HG02759 (cell line): ENCODE measurements around the gene RAB36.
"Not testable (repeated sequence)": the region's sequence is repeated elsewhere in the genome, so short reads cannot be mapped to it uniquely, and the experiment has no call there.

ENCODE experiments used
- ATAC-seq: cut with Tn5 transposase; IDR thresholded peaks from one replicate; pipeline ENCODE4 v1.9.1; 2021; ENCODE audit warnings: mild to moderate bottlenecking, moderate library complexity; ENCODE audit not compliant: unreplicated experiment

The RAB36 gene

DNA sequence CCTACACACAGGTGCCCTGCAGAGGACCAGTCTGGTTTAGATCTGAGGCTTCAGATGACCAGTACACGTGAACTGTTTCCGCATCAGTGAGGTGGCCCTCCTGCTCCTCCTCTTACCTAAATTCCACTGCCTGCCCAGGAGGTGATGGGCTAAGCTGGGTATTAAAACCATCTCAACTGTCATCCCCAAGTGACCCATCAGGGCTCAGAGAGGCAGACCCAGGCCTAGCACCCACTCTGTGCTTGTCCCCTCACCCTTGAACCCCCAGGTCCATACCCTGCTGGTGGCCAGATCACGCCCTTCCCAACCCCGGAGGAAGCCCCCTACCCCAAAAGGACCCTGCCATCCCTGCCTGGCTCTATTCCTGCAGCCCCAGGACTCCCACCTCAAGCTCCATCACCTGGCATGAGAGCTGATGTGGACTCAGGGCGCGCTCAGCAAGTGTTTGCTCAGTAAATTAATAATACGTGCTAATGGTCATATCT is 24.8 kb upstream of the RAB36 start:
- no peak for ATAC-seq

DNA sequence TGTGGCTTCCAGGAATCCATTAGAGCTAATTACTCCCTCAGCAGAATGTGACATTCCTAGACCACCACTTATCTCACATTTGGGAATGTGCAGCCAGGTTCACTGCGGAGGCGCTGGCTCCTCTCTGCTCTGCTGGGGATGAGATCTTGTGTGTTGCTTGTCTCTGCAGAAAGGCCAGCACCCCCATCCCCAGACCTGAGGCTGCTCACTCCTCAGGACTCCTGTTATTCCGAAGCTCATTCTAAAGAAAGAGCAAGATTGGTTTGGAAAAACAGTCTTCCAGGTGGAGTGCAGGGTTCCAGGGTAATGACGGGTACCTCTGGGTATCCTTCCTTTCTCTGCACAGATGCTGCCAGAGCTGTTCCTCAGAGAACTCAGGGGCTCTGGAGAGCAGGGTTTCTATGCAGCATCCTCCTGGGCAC is 24.3 kb upstream of the RAB36 start:
- no peak for ATAC-seq

DNA sequence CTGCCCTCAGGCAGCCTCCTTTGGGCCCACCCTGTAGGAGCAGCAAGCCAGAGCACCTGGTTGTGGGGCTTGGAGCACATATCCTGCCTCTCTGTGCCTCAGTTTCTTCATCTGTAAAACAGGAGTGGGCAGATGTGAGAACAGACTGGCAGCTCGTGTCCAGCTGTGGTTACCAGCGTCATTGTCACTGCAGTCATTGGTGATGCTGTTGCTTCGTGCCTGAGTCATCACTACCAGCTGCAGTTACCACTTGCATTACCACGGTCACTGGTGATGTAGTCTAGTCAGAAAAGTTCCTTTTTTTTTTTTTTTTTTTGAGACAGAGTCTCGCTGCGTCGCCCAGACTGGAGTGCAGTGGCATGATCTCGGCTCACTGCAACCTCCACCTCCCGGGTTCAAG is 23.9 kb upstream of the RAB36 start:
- no peak for ATAC-seq

DNA sequence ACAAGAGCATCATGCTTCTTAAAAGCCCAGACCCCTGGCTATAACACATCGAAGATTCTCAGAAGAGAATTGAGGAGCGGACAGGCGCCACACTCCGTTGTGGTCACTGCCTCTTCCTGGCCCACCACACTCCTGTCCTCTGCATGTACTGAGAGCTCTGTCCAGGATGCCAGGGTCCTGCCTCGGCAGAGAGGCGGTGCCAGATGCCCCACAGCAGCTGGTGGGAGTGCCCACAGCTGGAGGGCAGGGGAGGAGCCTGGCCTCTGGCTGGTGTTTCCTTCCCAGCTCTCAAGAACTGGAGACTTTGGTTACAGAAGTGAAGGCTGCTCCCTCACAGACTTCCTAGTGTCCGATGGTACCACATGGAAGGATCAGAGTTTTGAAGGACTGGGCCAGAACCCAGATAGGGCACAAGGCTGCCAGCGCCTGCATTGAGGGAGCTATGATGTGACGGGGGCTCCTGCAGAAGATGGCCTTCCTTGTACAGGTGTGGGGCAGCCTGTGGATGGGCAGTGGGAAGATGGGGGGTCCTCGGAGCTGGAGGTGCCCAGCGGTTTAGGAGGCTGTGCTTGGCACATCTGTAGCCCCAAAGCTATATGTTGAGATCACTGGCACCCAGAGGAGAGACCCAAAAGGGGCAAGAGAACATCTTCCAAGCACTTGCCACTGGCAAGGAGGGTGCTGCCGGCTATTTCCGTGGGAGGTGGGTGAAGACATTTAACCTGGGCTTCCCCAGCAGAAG is 22.9 kb upstream of the RAB36 start:
- ATAC-seq, result no peak

DNA sequence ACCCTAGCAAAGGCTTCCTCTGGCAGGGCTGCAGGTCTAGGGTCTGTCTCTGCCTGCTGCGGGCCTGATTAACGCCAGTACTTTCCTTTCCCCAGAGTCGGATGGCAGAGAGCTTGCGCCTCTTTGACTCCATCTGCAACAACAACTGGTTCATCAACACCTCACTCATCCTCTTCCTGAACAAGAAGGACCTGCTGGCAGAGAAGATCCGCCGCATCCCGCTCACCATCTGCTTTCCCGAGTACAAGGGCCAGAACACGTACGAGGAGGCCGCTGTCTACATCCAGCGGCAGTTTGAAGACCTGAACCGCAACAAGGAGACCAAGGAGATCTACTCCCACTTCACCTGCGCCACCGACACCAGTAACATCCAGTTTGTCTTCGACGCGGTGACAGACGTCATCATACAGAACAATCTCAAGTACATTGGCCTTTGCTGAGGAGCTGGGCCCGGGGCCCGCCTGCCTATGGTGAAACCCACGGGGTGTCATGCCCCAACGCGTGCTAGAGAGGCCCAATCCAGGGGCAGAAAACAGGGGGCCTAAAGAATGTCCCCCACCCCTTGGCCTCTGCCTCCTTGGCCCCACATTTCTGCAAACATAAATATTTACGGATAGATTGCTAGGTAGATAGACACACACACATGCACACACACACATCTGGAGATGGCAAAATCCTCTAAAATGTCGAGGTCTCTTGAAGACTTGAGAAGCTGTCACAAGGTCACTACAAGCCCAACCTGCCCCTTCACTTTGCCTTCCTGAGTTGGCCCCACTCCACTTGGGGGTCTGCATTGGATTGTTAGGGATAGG is 22.1 kb upstream of the RAB36 start:
- no peak for ATAC-seq

DNA sequence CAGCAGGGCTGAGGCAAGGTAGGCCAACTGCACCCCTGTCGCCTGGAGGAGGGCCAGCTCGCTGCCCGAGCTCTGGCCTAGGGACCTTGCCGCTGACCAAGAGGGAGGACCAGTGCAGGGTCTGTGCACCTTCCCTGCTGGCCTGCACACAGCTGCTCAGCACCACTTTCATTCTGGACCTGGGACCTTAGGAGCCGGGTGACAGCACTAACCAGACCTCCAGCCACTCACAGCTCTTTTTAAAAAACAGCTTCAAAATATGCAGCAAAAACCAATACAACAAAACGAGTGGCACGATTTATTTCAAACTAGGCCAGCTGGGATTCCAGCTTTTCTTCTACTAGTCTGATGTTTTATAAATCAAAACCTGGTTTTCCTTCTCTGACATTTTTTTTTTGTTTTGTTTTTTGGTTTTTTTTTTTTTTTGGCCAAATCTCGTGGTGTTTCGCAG is 21.4 kb upstream of the RAB36 start:
- ATAC-seq, result no peak

DNA sequence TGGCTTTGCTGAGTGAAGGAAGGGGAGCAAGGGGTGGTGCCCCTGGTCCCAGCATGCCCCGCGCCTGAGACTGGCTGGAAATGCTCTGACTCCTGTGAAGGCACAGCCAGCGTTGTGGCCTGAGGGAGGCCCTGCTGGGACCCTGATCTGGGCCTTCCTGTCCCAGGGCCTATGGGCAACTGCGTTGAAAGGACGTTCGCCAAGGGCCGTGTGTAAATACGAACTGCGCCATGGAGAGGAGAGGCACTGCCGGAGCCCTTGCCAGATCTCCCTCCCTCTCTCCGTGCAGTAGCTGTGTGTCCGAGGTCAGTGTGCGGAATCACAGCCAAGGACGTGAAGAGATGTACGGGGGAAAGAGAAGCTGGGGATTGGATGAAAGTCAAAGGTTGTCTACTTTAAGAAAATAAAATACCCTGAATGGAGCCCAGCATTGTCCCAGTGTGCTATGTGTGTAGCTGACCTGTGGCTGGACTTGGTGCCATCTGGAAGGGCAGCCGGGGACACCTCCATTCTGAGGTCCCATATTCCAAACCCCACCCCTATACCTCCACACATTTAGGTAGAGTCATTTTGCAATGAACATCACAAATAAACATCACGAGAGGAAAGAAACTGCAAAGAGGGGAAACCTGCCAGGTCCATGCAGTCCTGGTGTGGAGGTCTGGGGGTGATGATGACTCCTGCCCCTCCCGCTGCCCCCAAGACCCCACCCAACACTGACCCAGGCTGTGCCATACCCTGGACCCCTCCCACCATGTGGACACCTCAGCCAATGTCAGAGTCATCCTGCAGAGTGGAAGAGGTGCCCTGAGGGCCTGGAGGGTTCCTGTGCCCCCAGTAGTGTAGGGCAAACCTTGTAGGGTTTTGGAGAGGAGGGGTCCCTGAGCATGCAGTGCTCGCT is 20.4 kb upstream of the RAB36 start:
- no peak for ATAC-seq

DNA sequence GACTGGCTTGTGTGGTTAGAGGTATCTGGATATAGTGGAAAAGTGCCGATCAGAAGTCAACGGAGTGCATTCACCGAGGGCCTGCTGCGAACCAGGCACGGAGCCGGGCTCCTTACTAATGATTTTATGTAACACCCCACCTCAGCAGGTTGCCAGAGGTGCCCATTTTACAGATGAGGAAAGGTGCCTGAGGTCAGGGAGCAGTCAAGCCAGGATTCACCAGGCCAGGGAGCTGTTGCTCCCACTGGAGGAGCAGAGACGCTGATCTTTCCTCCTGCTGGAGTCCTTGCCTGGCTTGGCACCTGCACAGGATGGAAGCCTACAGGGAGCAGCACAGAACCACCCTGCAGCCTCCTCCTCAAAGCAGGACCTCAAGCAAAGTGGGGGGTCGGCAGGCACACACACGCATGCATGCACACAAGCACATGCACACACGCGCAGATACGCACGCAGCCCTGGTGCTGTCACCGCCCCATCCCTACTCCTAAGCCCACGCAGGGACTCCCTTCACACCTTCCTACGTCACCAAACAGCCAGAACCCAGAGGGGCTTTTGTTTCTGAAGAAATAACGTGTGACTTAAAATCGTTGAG is 19.7 kb upstream of the RAB36 start:
- ATAC-seq, result no peak

DNA sequence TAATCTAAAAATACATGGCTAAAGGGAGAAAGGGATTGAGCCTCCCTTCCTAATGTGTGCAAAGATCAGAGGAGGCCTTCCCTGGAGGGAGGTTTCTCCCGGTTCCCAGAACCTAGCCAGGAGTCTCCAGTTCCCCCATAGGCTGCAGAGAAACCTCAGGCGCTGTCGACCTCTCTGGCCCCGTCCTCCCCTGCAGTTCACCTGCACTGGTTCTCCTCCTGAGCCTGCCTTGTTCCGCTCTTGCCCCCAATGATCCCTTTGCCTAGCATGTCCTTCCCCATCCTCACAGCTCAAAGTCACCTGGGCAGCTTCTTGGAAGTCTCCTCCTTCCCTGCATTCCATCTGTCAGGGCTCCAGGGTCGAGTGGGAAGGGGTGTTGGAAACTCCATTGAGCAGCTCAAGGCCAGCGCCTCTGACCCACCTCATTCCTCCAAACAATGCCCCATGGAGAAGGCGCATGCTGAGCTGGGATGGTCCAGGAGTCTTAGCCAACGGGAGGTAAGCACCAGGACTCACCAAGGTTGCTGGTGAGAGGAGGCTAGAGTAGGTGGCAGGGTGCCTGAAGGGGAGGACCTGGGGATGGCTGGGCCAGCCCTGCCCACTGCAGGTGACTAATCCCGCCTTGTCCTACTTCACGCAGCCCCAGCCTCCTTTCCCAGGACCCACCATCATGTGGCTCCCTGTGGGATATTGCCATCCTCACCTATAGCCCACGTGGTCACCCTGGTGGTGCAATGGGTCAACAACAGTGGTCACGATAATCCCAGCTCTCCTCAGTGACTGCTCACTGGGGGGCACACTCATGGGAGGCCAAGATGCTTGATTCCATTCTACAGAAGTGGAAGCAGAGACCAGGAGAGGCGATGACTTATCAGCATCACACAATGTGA is 18.9 kb upstream of the RAB36 start:
- no peak for ATAC-seq

DNA sequence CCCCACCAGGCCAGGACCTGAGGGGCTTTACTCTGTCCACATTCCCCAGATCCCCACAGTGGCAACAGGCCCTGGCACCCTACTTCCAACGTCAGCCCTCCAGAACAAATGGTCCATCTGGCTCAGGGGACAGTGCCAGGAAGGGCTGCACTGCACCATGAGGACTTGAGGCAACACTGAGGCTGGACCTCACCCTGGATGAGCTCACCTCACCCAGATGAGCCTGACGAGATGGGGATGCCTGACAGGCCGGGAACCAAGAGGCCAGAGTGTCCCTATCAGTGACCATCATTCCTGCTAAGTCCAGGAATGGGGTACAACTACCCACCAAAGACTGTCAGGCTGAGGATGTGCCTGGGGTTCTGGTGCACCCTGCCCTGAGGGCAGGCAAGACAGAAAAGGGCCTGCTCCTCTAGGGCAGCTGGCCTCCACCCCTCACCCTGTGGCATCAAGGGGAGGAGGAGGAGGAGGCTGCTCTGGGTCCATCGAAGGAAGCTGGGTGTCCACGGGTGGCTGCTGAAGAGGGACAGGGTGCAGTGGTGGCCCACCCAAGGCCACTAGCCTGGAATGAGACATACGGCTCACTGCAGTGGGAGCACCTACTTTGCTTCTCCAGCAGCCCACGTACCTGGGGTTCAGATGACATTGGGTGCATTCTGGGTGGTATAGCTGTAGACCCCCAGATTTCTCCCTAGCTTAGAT is 18.1 kb upstream of the RAB36 start:
- ATAC-seq, result no peak

DNA sequence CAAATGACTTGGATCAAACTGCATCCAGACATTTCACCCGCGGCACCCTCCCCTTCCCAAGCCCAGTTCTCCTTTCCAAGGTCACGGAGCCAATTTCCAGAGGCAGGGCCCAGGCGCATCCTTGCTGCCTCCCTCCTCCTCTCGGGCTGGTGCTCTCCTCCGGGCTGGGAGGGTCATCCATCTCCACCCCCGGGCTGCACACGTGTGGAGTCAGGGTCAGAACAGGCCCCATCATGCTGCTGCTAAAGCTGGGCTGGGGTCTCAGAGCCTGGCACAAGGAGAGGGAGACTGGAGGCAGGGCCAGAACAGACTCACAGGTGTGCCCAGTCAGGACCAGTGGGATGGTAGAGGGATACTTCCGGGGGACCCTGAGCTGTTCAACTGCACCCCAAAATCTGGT is 17.5 kb upstream of the RAB36 start:
- no peak for ATAC-seq

DNA sequence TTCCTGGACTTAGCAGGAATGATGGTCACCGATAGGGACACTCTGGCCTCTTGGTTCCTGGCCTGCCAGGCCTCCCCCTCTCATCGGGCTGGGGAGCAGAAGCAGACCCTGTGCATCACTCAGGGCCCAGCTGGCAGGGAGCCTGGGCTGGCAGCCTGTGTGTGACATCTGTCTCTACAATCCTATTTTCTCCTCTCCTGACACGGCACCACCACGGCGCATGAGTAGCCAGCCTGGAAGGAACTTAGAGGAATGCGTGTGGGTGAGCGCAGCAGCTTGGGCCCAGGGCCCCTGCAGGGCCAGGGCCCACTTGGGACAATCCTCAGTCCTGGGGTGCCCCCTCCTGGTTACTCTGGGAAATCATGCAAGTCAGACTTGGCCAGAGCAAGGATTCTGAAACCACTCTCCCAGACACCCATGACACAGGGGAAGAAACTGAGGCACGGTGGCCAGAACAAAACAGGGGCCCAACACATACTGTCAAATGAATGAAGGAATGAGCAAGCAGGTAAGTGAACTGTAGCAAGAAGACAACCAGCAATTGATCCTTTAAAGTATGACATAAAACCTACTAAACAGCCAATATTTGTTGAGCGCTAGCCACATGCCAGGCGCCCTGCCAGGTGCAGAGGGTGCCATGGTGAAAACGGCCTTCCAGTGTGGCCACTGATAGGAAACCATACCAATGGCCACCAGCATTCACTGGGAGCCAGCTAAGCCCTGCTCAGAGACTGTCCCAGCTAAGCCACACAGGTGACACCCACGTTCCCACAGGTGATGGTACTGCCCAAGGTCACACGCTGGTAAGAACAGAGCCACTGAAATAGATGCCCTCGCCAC is 16.8 kb upstream of the RAB36 start:
- ATAC-seq, result no peak

DNA sequence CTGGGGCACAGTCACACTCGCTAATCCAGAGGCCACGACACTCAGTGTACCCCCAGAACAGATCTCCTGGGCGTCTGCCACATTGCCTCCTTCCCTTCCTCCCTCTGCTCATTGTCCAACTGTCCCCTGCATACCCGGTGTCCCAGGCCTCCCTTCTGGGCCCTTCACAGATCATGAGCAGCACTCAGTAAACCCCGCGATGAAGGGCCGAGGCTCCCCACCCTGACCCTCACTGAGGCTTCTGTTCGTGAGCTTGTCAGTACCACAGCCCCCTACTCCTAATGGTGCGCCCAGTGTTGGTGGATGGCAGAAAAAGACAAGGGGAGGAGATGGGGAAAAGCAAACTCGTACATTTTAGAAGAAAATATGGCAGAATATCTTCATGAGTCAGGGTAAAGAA is 16.1 kb upstream of the RAB36 start:
- ATAC-seq, result no peak

DNA sequence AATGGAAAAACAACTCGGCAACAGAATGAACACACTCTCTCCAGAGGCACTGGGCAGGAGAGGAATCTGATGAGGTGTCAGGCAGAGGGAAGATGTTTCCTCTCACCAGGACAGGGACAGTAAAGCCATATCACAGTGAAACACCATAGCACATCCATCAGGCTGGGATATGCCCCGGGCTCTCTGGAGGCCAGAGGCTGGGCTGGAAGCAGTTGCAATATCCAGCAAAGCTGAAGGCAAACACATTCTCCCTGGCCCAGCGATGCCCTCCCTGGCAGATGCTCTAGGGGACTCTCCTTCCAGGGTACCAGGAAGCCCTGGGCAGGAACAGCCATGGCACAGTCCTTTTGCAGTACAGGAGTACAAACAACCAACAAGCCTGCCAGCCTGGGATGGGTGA is 14.6 kb upstream of the RAB36 start:
- ATAC-seq, result no peak

DNA sequence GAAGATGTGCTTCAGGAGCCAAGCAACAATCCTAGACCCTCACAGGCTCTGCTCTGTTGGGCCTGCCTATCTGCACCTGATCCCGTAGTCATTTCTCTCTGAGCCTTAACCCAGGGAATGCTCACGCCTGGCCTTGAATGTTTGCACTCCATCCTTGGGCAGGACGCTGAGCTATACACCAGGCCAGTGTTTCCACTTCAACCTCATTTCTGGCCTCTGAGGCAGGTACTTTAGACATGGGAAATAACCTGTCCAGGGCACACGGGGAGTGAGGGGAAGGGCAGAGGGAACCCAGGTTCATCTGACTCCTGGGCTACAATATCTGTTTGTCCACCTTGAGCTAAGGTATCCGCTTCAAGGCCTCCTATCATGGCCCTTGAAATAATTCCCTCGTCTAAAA is 13.3 kb upstream of the RAB36 start:
- ATAC-seq, result no peak

DNA sequence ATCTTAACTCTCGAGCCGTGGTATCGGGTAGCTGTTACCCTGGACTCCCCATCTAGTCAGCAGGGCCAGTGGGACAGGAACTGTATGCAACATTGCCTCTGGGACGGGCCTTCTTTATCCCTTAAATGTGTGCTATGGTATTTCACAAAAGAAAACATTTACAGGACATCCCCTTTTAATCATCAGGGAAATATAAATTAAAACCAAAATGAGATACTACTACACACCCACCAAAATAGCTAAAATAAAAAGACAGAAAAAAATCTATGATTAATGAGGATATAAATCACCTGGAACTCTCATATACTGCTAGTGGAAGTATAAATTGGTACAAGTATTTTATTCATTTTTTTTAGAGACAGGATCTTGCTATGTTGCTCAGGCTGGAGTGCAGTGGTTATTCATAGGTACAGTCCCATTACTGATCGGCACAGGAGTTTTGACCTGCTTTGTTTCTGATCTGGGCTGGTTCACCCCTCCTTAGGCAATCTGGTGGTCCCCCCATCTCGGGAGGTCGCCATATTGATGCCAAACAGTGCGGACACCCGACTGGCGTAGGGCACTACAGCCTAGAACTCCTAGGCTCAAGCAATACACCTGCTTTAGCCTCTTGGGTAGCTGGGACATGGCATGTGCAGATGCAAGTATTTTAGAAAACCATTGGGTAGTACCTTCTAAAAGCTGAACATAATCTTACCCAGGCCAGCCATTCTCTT is 12.7 kb upstream of the RAB36 start:
- no peak for ATAC-seq

DNA sequence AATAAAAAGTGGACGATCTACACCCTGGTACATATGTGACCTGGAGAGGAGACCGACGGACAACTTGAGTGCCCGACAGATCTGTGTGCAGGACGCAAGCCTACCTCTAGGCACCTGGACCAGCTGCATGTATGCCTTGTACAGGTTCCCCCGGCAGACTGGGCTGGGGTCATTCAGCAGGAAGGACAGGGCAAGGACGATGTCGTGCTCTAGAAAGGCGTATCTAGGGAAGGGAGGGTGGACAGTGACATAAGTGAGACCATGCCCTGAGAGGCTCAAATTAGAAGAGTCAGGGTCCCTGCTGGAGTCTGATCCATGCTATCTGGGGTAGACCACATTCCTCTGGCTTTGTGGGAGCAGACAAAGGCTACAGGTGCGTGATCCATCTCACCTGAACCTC is 11.4 kb upstream of the RAB36 start:
- no peak for ATAC-seq

DNA sequence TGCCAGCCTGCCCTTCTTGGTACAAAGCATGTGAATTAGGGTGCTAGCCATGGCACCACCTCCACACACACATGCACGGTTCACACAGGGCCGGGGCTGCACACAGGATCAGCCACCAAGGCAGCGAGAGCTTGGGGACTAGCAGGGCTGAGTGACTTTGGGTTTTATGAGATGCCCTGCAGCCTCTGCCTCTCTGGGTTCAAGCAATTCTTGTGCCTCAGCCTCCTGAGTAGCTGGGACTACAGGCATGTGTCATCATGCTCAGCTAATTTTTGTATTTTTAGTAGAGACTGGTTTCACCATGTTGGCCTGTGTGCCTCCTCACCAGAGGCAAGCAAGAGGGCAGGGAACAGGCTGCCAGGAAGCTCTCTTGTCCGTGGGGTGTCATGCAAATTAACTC is 8.3 kb upstream of the RAB36 start:
- ATAC-seq, result not testable (repeated sequence)
